ENCODE measurements around the gene PRR30.

- TF ChIP-seq, protein P1, sequence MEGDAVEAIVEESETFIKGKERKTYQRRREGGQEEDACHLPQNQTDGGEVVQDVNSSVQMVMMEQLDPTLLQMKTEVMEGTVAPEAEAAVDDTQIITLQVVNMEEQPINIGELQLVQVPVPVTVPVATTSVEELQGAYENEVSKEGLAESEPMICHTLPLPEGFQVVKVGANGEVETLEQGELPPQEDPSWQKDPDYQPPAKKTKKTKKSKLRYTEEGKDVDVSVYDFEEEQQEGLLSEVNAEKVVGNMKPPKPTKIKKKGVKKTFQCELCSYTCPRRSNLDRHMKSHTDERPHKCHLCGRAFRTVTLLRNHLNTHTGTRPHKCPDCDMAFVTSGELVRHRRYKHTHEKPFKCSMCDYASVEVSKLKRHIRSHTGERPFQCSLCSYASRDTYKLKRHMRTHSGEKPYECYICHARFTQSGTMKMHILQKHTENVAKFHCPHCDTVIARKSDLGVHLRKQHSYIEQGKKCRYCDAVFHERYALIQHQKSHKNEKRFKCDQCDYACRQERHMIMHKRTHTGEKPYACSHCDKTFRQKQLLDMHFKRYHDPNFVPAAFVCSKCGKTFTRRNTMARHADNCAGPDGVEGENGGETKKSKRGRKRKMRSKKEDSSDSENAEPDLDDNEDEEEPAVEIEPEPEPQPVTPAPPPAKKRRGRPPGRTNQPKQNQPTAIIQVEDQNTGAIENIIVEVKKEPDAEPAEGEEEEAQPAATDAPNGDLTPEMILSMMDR (IDR thresholded peaks at IDR 0.05) = no peak
- no peak for TF ChIP-seq POLR2A (IDR thresholded peaks at IDR 0.05)
Measured at GRCh38 chr2:27177441-27178351, 38.5 kb upstream of the PRR30 start.
